Astrocyte (in vitro differentiated cells and primary cell): ENCODE results near the gene C3orf22.

Source experiments
- EZH2 ChIP-seq: IDR thresholded peaks from 2 replicates; pipeline ENCODE4 v1.6.1; 2012; ENCODE audit warnings: mild to moderate bottlenecking, low read length, inconsistent platforms; ENCODE audit not compliant: insufficient read depth
- TF ChIP-seq, protein P1 (sequence below): IDR thresholded peaks from 2 replicates; pipeline ENCODE4 v1.5.1; 2011; ENCODE audit warnings: low read depth, mild to moderate bottlenecking, inconsistent platforms, low read length, moderate library complexity; ENCODE audit not compliant: insufficient read depth

DNA sequence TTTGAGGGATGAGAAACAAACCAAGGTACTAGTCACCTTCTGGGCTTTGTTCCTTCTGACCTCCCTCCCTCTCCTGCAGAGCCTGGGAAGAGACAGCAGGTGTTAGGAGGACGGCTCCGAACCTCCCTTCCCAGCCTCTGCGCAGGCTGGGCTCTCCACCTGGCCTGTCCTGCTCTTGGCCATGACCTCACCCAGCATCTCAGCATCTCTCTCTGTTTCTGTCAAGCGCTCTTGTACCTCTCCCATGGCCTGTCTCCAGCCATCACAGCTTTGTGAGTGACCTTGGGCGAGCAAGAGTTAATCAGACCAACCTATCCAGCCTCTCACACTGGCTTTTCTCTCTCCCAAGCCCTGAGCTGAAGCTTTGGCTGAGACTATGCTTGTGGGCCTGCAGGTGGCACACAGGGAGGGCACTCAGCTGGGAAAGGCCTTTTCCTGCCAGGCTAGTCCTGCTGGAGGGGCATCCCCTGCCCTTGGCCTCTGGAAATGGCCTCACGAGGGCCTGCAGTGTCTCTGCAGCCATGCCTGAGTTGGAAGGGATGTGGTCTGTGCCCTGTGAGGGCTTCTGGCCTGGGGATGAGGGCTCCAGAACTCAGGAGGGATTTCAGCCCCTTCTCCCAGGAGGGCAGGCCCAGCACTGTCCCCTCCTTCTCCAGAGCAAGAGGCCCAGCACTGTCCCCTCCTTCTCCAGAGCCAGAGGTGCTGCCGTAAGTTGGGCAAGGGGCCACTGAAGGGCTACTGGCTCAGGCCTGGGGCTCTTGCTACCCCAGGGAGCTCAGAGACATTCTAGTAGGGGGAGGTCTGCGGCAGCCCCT, 32.7 kb downstream of the C3orf22 start:
- TF ChIP-seq, protein P1, sequence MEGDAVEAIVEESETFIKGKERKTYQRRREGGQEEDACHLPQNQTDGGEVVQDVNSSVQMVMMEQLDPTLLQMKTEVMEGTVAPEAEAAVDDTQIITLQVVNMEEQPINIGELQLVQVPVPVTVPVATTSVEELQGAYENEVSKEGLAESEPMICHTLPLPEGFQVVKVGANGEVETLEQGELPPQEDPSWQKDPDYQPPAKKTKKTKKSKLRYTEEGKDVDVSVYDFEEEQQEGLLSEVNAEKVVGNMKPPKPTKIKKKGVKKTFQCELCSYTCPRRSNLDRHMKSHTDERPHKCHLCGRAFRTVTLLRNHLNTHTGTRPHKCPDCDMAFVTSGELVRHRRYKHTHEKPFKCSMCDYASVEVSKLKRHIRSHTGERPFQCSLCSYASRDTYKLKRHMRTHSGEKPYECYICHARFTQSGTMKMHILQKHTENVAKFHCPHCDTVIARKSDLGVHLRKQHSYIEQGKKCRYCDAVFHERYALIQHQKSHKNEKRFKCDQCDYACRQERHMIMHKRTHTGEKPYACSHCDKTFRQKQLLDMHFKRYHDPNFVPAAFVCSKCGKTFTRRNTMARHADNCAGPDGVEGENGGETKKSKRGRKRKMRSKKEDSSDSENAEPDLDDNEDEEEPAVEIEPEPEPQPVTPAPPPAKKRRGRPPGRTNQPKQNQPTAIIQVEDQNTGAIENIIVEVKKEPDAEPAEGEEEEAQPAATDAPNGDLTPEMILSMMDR = no peak
- TF ChIP-seq EZH2 = no peak
